Left renal cortex interstitium (tissue), 4 donors: Measurements from ENCODE around the gene DIS3L. TPM values are rescaled to one million over a fixed set of nuclear protein-coding genes. Genes with fewer than 3 reads are reported as not detected.
"Not testable (repeated sequence)": the region's sequence is repeated elsewhere in the genome, so short reads cannot be mapped to it uniquely, and the experiment has no call there.

Source experiments
- DNase-seq, 4 donors: peaks; one replicate each; pipeline ENCODE4 v3.0.0-alpha.2; 2013; ENCODE audit warnings: low read depth in 4 of 4, low spot score in 2 of 4, missing footprints in 1 of 4
- polyA plus RNA-seq, 4 donors: library from polyadenylated mRNA; unstranded; fragments of 120-200 nt; gene quantifications; one replicate each; pipeline ENCODE4 v1.2.1, GENCODE V29; 2013; ENCODE audit not compliant: insufficient read length in 4 of 4

Gene DIS3L
- polyA plus RNA-seq, 4 donors, result 29.9 to 56.1 (median 39.0) TPM

- DNase-seq, result no peak
Observed at GRCh38 chr15:66306381-66306780, 13.0 kb downstream of the DIS3L start.

DNA sequence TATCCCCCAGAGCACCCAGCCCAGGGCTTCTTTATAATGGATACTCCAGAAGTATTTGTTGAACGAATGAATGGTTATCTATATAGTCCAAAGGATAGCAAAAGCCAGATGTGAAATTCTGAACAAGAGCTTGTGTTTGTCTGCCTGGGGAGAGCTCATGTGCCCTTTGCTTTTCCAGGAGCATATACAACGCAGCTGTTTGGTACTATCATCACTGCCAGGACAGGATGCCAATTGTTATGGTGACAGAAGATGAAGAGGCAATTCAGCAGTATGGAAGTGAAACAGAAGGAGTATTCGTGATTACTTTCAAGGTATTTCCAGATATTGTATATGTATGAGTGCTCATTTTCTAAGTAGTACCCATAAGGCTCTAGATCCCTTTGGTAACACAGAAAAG, 15.2 kb downstream of the DIS3L start:
- DNase-seq, result no peak

GRCh38 chr15:66309828-66310227, 16.5 kb downstream of the DIS3L start:
- no peak for DNase-seq

DNA sequence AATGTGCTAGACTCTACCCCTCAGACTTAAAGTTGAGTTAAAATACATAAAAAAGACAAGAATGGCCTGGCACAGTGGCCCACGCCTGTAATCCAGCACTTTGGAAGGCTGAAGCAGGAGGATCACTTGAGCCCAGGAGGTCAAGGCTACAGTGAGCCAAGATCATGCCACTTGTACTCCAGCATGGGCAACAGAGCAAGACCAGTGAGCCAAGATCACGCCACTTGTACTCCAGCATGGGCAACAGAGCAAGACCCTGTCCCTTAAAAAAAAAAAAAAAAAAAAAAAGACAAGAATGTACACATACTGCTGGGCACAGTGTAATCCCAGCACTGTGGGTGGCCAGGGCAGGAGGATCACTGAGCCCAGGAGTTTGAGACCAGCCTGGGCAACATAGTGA, 17.4 kb downstream of the DIS3L start:
- no peak for DNase-seq

- DNase-seq, result no peak
Observed at GRCh38 chr15:66312144-66312543, 18.8 kb downstream of the DIS3L start.

DNA sequence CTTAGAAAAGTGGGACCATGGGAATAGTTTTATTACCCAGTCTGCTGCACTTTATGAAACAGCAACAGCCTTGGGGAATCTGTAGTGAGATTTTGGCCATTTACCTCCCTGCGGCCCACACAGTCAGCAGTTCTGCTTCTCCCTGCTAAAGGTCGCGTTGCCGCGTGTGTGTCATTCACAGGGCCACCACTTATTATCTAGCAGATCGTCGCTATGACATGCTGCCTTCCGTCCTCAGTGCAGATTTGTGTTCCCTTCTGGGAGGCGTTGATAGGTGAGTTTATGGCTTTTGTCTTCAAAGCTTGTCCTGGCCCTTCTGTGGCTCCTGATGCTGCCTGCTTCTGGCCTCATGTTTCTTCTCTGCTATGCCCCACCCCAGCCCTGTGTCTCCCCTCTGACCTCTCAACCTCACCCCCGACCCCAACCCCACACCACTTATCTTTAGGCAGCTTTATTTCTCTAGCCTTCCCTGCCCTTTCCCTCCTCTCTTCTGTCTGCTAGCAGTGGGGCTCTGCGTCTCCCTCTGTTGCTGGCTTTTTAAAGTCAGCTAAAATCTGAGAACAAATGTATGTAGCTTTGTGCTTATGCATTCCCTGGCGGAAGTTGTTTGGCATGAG, 30.1 kb downstream of the DIS3L start:
- no peak for DNase-seq

DNA sequence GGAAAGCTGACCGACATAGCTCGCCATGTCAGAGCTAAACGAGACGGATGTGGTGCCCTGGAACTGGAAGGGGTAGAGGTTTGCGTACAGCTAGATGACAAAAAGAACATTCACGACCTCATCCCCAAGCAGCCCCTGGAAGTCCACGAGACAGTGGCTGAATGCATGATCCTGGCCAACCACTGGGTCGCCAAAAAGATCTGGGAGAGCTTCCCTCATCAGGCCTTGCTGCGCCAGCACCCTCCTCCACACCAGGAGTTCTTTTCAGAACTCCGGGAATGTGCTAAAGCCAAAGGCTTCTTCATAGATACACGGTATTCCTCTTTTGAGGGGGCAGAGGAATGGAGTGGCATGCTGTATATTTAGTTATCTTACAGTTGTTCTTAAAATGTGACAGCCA, 32.7 kb downstream of the DIS3L start:
- DNase-seq, result no peak

GRCh38 chr15:66327736-66328135, 34.4 kb downstream of the DIS3L start:
- DNase-seq, result no peak

GRCh38 chr15:66328771-66329170, 35.4 kb downstream of the DIS3L start:
- no peak for DNase-seq

DNA sequence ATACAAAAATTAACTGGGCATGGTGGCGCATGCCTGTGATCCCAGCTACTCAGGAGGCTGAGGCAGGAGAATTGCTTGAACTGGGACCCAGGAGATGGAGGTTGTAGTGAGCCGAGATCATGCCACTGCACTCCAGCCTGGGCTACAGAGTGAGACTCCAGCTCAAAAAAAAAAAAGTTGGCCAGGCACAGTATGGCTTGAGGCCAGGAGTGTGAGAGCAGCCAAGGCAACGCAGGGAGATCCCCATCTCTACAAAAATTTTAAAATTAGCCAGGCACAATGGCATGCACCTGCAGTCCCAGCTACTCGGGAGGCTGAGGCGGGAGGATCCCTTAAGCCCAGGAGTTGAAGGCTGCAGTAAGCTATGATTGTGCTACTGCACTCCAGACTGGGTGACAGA, 55.2 kb downstream of the DIS3L start:
- DNase-seq, result not testable (repeated sequence)

DNA sequence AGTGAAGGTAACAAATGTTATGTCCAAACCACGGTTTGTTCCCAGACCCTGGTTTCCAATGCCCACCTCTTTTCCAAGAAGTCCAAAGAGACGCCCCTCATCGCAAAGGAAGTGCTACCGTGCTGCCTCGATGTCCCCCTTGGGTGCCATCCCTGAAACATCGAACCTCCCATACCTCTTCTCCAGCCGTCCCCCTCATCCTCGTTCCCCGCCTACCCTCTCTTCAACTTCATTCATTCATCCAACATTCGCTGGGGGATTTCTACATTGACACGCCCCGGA, 62.6 kb downstream of the DIS3L start:
- no peak for DNase-seq

- DNase-seq, result peak; percentile 76 to 93 (median 86)
Observed at GRCh38 chr15:66356359-66357236, 63.2 kb downstream of the DIS3L start, which contains the start of gene TIPIN. TSS of gene TIPIN (minus strand) at chr15:66356685. CDS start at chr15:66352947, 3,738 bp downstream.

DNA sequence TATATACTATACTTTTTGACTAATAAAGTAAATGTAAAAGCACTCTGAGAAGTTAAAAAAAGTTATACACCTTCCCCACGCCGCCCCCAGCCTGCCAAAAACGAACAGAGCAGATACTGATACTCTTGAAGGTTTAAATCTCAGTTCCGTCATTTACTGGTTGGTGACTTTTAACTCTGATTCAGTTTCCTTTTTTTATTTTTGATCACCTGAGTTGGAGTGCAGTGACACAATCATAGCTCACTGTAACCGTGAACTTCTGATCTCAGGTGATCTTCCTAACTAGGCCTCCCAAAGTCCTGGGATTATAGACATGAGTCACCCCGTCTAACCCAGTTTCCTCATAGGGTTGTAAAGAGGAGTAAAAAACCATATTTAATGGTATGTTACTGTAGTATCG, 66.4 kb downstream of the DIS3L start:
- no peak for DNase-seq

GRCh38 chr15:66361745-66362460, 68.5 kb downstream of the DIS3L start:
- DNase-seq, result not testable (repeated sequence)

DNA sequence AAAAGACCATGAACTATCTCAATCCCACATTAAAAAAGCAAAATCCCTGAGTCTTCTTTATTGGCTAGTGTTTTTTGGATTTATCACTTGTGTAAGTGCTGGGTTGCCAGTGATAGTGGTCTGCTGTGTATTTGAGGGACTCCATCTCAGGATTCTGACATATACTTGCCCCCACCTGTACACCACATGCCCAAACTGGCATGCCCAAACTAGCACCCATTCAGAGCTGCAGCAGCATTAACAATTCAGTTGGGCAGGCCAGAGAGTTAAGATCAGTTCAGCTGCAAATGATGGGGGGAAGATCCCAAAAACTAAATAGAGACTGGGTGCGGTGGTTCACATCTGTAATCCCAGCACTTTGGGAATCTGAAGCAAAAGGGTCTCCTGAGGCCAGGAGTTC, 69.4 kb downstream of the DIS3L start:
- DNase-seq, result no peak

DNA sequence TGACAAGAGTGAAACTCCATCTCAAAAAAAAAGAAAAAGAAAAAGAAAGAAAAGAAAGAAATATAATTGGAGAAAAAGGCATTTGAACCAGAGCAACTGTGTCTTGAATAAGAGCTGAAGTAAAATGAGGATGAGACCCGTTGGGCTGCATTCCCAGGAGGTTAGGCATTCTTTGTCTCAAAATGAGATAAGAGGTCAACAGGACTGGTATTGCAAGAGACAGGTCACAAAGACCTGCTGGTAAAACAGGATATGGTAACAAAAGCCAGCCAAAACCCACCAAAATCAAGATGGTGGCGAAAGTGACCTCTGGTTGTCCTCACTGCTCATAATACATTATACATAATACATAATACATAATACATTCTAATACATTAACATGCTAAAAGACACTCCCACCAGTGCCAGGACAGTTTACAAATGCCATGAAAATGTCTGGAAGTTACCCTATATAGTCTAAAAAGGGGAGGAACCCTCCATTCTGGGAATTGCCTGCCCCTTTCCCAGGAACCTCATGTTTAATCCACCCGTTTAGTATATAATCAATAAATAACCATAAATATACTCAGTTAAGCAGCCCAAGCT, 71.7 kb downstream of the DIS3L start:
- DNase-seq, result no peak

- DNase-seq, result no peak
Observed at GRCh38 chr15:66369773-66370651, 76.6 kb downstream of the DIS3L start.

- DNase-seq, result no peak
Observed at GRCh38 chr15:66374179-66374578, 80.8 kb downstream of the DIS3L start.

DNA sequence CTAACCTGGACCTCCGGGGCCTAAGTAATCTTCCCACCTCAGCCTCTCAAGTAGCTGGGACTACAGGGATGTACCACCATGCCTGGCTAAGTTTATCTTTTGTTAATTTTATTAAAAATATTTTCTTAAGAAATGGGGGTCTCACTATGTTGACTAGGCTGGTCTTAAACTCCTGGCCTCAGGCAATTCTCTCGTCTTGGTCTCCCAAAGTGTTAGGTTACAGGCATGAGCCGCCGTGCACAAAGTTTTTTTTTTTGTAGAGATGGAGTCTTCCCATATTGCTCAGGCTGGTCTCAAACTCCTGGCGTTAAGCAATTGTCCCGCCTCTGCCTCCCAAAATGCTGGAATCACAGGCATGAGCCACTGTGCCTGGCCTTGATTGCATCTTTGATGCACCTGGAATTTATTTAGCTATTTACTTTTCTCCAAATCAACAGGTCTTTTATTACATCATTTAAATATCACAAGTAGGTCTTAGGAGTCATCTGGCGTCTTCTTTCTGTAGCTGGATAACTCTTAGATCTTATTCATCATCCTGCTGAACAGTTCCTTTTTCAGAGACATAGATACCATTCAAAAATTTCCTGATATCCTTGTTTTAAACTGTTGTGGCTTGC, 85.6 kb downstream of the DIS3L start:
- DNase-seq, result no peak

GRCh38 chr15:66381376-66381775, 88.0 kb downstream of the DIS3L start:
- not testable (repeated sequence) for DNase-seq
